Measurements from ENCODE around the gene ABLIM2. TPM values are rescaled to one million over a fixed set of nuclear protein-coding genes. Genes with fewer than 3 reads are reported as not detected.

Gene ABLIM2
- total RNA-seq, 2 donors from 2014 or later = 0.24 to 0.25 TPM

DNA sequence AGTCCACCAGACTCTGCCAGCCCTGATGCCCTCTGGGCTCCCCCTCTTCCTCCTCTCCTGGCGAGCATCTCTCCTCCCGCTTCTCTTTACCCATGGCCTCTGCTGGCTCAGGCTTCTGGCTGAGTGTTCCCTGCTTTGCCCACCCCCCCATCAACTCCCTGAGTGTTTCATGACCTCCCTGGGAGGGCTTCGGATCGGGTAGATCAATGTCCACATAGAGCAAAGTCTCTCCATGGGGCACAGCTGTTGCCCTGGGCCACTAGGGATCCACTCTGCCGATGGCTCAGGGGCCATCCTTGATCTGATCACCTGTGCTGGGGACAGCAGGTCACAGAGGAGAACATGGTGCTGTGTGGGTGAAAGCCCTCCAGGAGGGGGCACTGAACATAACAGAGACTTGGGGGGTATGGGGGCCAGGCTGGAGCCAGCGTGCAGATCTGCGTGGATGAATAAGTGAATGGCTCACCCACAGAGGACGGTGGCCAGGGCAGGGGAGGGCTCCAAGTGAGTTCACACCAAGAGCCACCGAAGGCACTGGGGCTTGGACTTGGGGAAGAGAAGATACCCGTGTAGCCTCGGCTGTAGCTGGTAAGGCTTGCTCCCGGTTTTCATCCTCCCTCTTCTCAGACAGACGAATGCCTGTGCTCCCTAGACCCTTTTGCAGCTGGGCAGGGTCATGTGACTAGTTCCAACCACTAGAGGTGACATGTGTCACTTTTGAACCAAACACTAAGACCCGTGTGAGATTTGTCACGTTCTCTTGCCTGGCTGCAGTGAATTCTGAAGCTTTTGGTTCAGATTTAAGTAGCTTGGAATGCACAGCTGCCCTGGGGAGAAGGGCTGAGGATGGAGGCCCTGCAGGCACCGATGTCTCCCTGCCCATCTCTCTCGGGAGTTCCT is 195.8 kb downstream of the ABLIM2 start:
- no peak for ATAC-seq
- Mint-ChIP-seq H3K36me3 (no peaks in the 10 kb centered on the region), H3K4me3 (peak overlapping the region; percentile 49)

DNA sequence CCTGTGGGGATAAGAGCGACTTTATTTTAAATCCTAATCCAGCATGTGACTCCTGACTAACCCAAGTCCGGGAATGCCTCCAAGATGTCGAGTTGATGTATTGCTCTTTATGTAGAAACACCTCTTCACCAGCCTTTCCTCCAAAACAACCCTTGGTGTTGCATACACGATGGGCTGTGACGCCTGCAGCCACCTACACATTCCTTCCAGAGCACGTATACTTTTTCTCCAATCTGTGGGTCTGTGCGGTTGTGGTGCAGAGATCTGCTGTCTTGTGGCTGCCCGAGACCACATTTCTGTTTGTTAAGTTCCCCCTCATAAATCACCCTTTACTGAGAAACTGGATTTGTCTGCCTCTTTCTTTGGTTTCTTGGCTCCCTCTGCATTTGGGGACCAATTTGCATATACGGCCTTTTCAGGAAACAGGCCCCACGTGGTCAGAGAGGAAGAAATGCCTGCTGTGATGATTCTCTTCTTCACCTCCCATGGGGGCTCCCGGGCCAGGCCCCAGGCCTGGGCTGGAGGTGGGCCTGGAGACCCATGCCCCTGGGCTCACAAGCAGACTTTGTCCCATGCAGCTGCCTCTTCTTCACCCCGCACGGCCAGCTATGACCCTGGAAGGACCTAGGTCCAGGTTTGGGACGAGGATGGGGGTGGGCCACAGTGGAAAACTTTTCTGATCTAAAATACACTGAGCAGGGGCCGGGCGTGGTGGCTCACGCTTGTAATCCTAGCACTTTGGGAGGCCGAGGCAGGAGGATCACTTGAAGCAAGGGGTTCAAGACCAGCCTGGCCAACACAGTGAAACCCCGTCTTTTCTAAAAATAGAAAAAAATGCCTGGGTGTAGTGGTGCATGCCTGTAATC is 197.6 kb downstream of the ABLIM2 start:
- ATAC-seq (peak; percentile 82 to 86), DNase-seq (ENCODE audit: low spot score) (peak; percentile 74)
- H3K4me1 Mint-ChIP-seq (ENCODE audit: low read depth in 2 of 2) = peaks cover 41 to 47% of the 10 kb centered on the region in 2 donors
- H3K4me3 Mint-ChIP-seq = peak overlapping the region; percentile 79
- peaks cover 0 to 13% of the 10 kb centered on the region in 2 donors for H3K27me3 Mint-ChIP-seq
- no peaks in the 10 kb centered on the region for H3K9me3 Mint-ChIP-seq
- no peaks in the 10 kb centered on the region for H3K36me3 Mint-ChIP-seq
- H3K27ac Mint-ChIP-seq = peak overlapping the region; percentile 60 to 85

More for the DNA sequence above, 195.8 kb downstream of the ABLIM2 start:
- no peak for DNase-seq (ENCODE audit: low spot score)
- Mint-ChIP-seq H3K4me1 (ENCODE audit: low read depth in 2 of 2) (peaks cover 51 to 58% of the 10 kb centered on the region in 2 donors), H3K9me3 (no peaks in the 10 kb centered on the region), H3K27me3 (peaks cover 0 to 10% of the 10 kb centered on the region in 2 donors), H3K27ac (peak overlapping the region; percentile 76 to 80)

DNA sequence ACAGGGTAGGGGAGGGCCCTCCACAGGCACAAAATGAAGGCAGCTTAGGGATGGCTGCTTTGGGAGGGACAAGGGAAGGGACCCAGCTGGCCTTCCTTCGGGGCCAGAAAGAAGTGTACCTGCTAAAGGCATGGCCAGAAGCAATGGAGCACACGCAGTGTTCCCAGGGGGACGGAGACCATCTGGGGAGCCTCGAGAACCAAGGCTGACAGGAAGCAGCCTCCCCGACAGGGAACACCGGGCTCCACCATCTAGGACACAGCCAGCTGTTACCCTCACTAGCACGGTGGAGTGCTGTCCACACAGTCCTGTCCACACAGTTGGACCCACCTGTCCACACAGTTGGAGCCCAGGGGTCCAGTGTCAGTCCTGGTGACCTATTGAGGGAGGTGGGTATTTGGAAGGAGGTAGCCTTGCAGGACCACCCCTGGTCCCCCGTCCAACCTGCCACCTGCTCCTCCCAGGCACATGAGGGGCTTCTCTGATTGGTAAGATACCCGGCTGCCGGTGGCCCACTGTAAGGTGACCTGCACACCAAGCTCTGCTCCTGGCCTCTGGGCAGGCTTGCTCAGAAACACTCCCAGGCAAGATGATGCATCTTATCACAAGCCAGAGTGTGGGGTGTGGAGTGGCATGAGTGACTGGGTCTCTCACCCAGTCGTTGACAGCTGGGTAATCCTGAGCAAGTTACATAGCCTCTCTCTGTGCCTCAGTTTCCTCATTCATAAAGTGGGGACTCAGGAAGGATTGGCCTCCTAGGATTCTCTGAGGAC is 198.4 kb downstream of the ABLIM2 start:
- DNase-seq (ENCODE audit: low spot score) (peak; percentile 57), ATAC-seq (peak; percentile 35 to 37)
- Mint-ChIP-seq H3K4me3 (peak overlapping the region; percentile 79), H3K27me3 (peaks cover 0 to 13% of the 10 kb centered on the region in 2 donors), H3K27ac (peak overlapping the region; percentile 60 to 85), H3K9me3 (no peaks in the 10 kb centered on the region), H3K36me3 (no peaks in the 10 kb centered on the region), H3K4me1 (ENCODE audit: low read depth in 2 of 2) (peaks cover 32 to 39% of the 10 kb centered on the region in 2 donors)

DNA sequence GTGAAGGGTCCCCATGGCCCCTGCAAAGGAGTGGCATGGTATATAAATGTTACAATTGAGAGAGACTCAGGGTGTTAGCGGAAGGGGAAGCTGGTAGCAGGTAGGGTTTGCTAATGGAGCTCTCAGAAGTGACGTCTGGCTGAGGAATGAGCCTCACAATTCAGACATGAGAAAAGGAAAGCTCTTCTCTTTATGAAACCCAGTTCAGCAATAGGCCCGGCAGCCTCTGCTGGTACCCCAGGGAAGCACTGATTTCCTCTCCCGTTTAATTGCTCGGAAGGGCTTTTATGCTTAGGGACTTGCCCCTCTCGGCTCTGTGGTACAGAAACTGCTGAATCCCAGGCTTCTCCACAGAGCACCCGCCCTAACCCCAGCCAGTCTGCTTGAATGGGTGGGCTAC is 199.5 kb downstream of the ABLIM2 start:
- no peaks in the 10 kb centered on the region for H3K36me3 Mint-ChIP-seq
- peaks cover 21 to 29% of the 10 kb centered on the region in 2 donors for H3K4me1 Mint-ChIP-seq (ENCODE audit: low read depth in 2 of 2)
- H3K27ac Mint-ChIP-seq = peak overlapping the region in 1 of 2 donors; percentile 38
- H3K4me3 Mint-ChIP-seq = no peak overlapping the region
- H3K27me3 Mint-ChIP-seq = peaks cover 0 to 13% of the 10 kb centered on the region in 2 donors
- DNase-seq (ENCODE audit: low spot score) (peak; percentile 23), ATAC-seq (no peak)
- H3K9me3 Mint-ChIP-seq = no peaks in the 10 kb centered on the region

DNA sequence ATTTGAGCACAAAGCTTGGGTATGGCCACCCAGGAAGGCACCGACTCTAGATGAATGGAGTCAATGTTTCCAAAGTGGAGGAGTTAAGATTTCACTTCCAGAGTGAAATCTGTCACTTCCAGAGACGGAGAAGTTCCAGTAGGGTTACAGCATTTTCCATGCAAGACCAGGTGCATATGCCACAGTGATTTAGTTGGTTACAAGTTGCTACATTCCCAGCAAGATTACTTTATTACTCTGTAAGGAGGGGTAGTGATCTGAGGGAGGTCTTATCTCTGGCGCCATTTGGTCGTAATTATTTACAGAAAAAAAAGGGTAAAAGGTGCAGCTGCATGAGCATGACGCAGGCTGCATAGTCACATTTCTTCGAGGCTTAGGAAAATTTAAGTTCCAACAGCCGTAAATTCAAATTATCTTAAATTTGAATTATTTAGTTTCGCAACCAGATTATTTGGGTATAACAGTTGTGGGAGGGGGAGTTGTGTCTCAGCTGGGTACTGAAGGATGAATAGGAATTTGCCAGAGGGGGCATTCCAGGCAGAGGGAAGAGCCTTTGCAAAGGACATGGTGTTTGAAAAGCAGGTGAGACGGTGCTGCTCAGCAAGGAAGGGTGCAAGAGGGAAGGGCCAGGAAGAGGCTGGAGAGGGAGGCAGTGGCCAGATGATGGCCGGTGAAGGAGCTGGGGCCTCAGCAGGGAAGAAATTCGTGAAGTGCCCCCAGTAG is 201.5 kb downstream of the ABLIM2 start:
- Mint-ChIP-seq H3K9me3 (no peaks in the 10 kb centered on the region), H3K4me3 (no peak overlapping the region)
- no peak for ATAC-seq

DNA sequence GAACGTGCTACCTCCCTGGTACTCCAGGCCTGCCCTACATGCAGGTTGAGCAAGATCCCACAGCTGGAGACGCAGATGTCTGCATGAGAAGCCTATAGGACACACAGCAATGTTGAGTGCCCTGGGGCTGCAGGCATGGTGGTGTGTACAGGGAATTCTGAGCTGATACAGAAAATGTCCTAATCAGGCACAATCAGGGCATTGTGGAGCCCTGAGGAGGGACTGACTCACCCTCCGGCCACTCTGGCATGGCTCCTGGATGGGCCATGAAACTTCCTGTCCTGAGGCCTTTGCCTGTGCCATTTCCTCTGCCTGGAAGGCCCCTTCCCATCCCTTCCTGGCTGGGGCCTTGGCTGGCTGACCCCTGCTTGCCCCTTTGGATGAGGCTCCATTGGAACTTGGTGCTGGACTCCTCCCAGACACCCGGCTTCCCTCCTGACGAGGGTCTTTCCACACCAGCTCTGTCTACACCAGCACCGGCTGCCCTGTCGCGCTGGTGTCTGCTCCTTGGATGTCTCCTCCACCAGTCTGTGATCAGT is 202.3 kb downstream of the ABLIM2 start:
- DNase-seq (ENCODE audit: low spot score) = peak; percentile 22
- H3K36me3 Mint-ChIP-seq = no peaks in the 10 kb centered on the region

More for the DNA sequence above, 201.5 kb downstream of the ABLIM2 start:
- DNase-seq (ENCODE audit: low spot score) = peak; percentile 32
- H3K4me1 Mint-ChIP-seq (ENCODE audit: low read depth in 2 of 2) = peaks cover 8 to 15% of the 10 kb centered on the region in 2 donors
- no peak overlapping the region for H3K27ac Mint-ChIP-seq
- no peaks in the 10 kb centered on the region for H3K36me3 Mint-ChIP-seq
- H3K27me3 Mint-ChIP-seq = peaks cover 0 to 6% of the 10 kb centered on the region in 2 donors

DNA sequence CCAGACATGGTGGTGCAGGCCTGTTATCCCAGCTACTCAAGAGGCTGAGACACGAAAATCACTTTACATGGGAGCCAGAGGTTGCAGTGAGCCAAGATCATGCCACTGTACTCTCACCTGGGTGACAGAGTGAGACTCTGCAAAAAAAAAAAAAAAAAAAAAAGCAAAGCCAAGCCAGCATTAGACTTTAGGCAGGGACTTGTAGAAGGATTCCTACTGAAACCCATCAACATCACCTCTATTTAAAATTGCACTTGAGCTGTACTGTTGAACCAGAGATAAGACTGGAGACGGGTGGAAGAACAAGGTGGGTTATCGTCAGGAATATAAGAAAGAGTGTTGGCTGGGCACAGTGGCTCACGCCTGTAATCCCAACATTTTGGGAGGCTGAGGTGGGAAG is 203.2 kb downstream of the ABLIM2 start:
- Mint-ChIP-seq H3K36me3 (no peaks in the 10 kb centered on the region), H3K4me1 (ENCODE audit: low read depth in 2 of 2) (peaks cover 0 to 5% of the 10 kb centered on the region in 2 donors), H3K27me3 (peaks cover 0 to 10% of the 10 kb centered on the region in 2 donors), H3K4me3 (no peak overlapping the region), H3K27ac (no peak overlapping the region), H3K9me3 (no peaks in the 10 kb centered on the region)
- no peak for ATAC-seq
- no peak for DNase-seq (ENCODE audit: low spot score)

More for the DNA sequence above, 202.3 kb downstream of the ABLIM2 start:
- Mint-ChIP-seq H3K4me3 (no peak overlapping the region), H3K4me1 (ENCODE audit: low read depth in 2 of 2) (peaks cover 8 to 15% of the 10 kb centered on the region in 2 donors), H3K27ac (no peak overlapping the region), H3K27me3 (peaks cover 0 to 6% of the 10 kb centered on the region in 2 donors), H3K9me3 (no peaks in the 10 kb centered on the region)
- no peak for ATAC-seq

DNA sequence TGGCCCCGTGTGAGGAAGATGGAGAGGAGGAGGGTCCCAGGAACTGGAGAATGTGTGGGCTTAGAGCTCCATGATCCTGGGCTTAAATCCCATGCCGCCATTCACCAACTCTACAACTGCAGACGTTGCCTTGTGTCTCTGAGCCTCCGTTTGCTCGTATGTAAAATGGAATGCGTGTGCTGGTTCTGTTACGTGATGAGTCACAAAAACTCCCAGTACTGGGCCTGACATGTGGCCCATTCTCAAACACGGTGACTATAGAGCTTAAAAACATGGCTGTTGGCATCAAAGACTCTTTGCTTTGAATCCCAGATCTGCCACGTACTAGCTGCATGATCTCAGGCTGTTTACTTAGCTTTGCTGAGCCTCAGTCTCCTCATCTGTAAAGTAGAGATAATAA is 206.0 kb downstream of the ABLIM2 start:
- H3K4me3 Mint-ChIP-seq = no peak overlapping the region
- no peak overlapping the region for H3K27ac Mint-ChIP-seq

DNA sequence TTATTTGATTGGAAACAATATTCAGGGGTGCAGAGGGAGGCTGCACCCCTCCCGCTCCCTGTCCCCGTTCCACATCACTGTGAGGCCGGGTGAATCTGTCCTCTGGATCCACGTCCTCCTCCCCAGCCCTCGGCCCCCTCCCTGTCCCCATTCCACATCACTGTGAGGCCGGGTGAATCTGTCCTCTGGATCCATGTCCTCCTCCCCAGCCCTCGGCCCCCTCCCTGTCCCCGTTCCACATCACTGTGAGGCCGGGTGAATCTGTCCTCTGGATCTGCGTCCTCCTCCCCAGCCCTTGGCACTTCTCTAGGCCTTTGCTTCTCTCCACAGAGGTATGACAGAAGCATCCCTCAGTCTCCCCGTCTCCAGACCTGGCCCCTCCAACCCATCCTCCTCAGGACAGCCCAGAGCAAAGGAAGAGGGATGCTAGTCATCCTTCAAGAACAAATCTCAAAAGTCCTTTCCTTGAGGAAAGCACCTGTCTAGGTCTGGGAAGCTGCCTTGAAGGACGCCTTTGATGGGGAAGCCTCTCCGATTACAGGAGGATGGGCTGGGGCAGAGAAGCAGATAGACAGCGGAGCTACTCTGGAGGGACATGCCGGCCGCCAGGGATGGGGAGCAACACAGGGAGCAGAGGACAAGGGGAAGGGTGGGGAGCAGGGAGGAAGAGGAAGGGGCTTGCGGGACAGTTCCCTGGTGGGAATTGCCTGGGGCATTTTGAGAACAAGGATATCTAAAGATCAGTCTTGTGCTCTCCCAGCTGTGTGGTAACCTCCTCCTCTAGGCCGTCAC is 208.1 kb downstream of the ABLIM2 start:
- Mint-ChIP-seq H3K36me3 (no peaks in the 10 kb centered on the region), H3K27ac (no peak overlapping the region), H3K4me3 (no peak overlapping the region)

More for the DNA sequence above, 206.0 kb downstream of the ABLIM2 start:
- H3K9me3 Mint-ChIP-seq = no peaks in the 10 kb centered on the region
- H3K27me3 Mint-ChIP-seq = peaks cover 12 to 22% of the 10 kb centered on the region in 2 donors
- no peak for ATAC-seq
- H3K4me1 Mint-ChIP-seq (ENCODE audit: low read depth in 2 of 2) = peaks cover 12 to 13% of the 10 kb centered on the region in 2 donors
- no peaks in the 10 kb centered on the region for H3K36me3 Mint-ChIP-seq
- DNase-seq (ENCODE audit: low spot score) = no peak

DNA sequence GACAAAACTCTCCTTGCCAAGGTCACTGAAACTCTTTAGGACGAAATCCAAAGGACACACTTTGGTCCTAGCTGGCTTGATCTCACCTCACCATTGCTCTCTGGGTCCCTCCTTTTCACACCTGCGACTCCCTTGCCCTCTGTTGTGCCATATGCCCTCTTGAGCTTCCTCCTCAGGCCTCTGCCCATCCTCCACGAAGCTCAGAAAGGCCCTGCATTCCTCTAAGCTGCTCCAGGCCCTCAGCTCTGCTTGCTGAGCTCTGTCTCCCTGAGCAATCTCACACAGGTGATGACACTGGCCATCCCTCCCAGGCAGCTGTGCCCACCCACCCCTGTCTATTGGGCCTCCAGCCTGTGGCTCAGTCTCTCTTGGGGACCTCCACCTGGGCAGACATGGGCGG is 208.9 kb downstream of the ABLIM2 start:
- DNase-seq (ENCODE audit: low spot score) (peak; percentile 46), ATAC-seq (no peak)
- peaks cover 12 to 22% of the 10 kb centered on the region in 2 donors for H3K27me3 Mint-ChIP-seq
- H3K4me1 Mint-ChIP-seq (ENCODE audit: low read depth in 2 of 2) = peaks cover 12 to 13% of the 10 kb centered on the region in 2 donors
- no peaks in the 10 kb centered on the region for H3K9me3 Mint-ChIP-seq
- no peaks in the 10 kb centered on the region for H3K36me3 Mint-ChIP-seq
- no peak overlapping the region for H3K27ac Mint-ChIP-seq
- H3K4me3 Mint-ChIP-seq = no peak overlapping the region

More for the DNA sequence above, 208.1 kb downstream of the ABLIM2 start:
- DNase-seq (ENCODE audit: low spot score) (peak; percentile 39), ATAC-seq (no peak)
- Mint-ChIP-seq H3K27me3 (peaks cover 12 to 22% of the 10 kb centered on the region in 2 donors), H3K4me1 (ENCODE audit: low read depth in 2 of 2) (peaks cover 12 to 13% of the 10 kb centered on the region in 2 donors), H3K9me3 (no peaks in the 10 kb centered on the region)

DNA sequence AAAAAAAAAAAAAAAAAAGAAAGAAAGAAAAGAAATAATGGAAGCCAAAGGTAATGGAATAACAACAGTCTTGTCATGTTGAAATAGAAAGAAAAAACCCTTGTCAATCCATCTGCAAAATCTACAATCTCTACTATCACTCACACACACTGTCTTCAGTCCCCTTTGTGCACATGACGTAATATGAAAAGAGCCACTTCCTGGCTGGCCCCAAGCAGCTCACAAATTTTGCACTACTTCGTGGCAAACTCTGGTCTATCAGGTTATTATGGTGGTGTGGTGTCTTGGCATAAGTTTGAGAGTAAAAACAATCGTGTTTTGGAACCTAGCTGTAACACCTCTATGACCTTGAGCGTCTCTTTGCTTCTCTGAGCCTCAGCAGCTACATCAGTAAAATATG is 210.7 kb downstream of the ABLIM2 start:
- DNase-seq (ENCODE audit: low spot score) (peak; percentile 31), ATAC-seq (peak in 1 of 2 donors; percentile 70)
- Mint-ChIP-seq H3K4me1 (ENCODE audit: low read depth in 2 of 2) (peaks cover 12 to 13% of the 10 kb centered on the region in 2 donors), H3K27me3 (peaks cover 12 to 26% of the 10 kb centered on the region in 2 donors), H3K36me3 (no peaks in the 10 kb centered on the region), H3K4me3 (no peak overlapping the region), H3K27ac (no peak overlapping the region), H3K9me3 (no peaks in the 10 kb centered on the region)
